PC-9 (cell line): ENCODE data around the gene SNX14.

Experiments
- EZH2 ChIP-seq: fragments of 200-600 bp; sonication (generic); IDR thresholded peaks from 2 replicates; pipeline ENCODE4 v1.8.0; 2017; ENCODE audit warnings: antibody characterized with exemption, low read depth
- TF ChIP-seq, protein P1 (sequence below): fragments of 200-600 bp; sonication (generic); conservative IDR thresholded peaks from 2 replicates; pipeline ENCODE4 v1.6.1; 2017; ENCODE audit warnings: mixed run types, antibody characterized with exemption, mild to moderate bottlenecking, moderate library complexity

DNA sequence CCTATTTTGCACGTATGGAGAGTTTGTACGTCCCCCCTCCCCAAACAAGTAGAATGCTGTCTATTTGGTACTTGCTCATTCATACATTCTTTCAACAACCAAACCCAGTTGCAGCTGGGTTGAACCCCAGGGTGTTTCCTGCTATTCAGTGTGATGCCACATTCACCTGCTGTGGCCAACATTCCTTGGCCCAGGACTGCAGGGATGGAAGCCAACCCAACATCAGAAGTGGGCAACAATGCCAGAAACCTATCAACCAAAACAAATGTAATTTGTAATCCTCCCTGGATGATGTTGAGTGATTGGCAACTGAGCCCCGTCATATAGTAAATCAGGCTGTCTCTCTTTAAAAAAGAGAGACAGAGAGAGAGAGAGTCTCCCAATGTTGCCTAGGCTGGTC, 134.9 kb downstream of the SNX14 start:
- TF ChIP-seq, protein P1, sequence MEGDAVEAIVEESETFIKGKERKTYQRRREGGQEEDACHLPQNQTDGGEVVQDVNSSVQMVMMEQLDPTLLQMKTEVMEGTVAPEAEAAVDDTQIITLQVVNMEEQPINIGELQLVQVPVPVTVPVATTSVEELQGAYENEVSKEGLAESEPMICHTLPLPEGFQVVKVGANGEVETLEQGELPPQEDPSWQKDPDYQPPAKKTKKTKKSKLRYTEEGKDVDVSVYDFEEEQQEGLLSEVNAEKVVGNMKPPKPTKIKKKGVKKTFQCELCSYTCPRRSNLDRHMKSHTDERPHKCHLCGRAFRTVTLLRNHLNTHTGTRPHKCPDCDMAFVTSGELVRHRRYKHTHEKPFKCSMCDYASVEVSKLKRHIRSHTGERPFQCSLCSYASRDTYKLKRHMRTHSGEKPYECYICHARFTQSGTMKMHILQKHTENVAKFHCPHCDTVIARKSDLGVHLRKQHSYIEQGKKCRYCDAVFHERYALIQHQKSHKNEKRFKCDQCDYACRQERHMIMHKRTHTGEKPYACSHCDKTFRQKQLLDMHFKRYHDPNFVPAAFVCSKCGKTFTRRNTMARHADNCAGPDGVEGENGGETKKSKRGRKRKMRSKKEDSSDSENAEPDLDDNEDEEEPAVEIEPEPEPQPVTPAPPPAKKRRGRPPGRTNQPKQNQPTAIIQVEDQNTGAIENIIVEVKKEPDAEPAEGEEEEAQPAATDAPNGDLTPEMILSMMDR, result no peak
- TF ChIP-seq EZH2, result no peak
